Measurements from ENCODE around the gene TMC3. TPM values are rescaled to one million over a fixed set of nuclear protein-coding genes. Genes with fewer than 3 reads are reported as not detected.

TMC3 gene
- total RNA-seq, 1 donor from 2014 or later: not detected

DNA sequence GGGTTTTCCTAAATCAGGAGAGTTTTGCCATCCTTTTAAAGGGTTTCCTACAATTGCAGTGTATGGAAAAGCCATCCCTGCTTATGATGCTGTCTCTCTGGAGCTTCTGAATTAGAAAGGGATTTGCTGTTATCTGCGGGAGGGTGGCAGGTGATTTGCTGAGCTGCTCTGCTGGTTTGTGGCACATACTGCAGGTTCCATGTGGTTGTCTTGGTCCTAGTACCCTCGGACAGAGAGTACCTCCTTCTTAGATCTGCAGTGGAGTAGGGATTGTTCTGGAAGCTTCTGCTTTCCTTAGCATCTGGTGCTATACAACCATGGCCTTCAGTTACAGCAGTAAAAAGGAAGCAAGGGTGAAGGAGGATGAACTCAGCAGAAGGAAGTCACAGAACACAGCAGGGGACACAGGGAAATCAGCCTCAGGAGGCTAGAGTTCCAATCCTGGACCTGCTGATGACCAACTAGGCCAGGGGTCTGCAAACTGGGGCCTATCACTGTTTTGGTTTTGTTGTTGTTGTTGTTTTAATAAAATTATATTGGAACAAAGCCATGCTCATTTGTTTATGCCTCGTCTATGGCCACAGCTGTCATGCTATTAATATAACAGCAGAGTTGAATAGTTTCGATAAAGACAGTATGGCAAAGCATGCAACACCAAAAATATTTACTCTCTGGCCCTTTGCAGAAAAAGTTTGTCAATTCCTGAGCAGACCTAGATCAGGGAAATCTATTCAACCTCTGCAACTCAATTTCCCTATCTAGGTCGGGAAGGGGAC lies 89.6 kb downstream of the TMC3 start:
- DNase-seq (ENCODE audit: low spot score) (peak; percentile 37), ATAC-seq (peak; percentile 37)

DNA sequence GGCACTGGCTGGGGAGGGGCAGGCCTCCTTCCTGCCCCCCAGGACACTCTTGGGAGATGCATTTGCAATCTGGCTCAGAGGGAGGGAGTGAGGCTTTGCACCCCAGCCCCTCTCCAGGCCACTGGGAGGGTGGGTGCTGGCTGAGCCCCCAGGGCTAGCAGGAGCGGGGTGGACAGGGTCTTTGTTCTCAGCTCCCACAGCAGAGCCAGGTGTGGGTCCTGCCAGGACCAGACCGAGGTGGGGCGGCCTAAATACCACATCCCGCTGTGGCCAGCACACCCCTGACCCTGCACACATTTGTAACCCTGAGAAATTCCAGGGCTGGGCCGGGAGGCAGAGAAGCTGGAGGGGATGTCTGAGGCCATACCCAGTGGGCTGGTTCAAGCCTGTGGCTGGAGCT lies 91.1 kb downstream of the TMC3 start:
- DNase-seq (ENCODE audit: low spot score) (peak; percentile 38), ATAC-seq (no peak)

DNA sequence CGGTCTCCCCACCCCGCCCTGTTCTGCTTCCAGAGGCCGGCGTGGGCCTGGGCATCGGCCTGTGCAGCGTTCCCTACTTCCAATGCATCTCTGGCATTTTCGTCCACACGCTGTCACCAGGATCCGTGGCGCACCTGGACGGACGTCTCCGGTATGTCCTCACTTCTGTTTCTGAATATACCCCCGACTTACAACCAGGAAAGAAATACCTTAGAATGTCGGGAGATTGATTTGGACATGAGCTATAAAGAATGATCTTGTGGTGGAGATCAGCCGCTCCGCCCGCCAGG lies 91.5 kb downstream of the TMC3 start:
- ATAC-seq (no peak), DNase-seq (ENCODE audit: low spot score) (peak; percentile 42)

DNA sequence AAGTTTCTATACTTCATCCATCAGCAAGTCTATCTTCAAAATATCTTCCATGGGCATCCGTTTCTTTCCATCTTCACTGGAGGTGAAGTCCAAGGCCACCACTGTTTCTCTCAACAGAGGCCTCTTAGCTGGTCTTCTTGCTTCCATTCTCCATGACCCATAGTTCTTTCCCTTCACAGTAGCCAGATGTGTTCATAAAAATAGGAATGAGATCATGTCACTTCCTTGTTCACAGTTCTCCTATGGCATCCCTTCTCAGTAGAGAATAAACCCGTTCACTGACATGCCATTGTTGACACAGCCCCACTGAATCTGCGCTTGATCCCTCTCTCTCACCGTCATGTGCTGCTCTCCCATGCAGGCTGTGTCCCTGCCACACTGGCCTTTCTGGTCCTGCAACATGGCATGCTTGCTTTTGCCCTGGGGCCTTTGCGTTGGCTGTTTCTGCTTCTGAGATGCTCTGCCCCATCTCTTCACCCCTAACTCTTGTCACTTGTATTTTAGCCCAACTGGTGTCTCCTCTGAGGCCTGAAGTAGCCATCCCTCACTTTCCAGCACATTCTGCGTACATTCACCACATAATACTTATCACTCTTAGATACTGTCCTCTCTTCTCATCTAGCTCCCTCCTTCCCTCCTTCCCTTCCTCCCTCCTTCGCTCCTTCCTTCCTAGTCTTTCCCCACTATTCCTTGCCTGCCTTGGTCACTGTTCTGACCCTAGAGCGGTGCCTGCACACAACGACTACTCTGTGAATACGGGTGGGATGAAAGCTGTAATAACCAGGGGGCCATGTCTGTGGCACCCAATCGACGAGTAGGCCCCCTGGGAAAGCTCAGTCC lies 92.0 kb downstream of the TMC3 start:
- peak; percentile 44 for DNase-seq (ENCODE audit: low spot score)
- no peak for ATAC-seq

DNA sequence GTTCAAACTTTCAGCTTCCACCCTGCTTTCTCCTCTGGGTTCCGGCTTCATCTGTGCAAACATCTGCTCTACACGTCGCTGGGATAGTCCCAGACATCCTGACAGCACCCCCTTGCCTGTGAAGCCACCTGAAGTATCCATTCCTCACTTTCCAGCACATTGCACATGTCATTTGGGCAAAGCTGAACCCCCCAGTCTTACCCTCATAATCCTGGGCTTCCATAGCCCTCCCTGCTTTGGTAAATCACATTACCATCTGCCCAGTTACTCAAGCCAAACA lies 92.6 kb downstream of the TMC3 start:
- no peak for ATAC-seq
- peak; percentile 38 for DNase-seq (ENCODE audit: low spot score)

Other genes starting within 250 kb of the TMC3 start
- gene CFAP161, start 239.9 kb downstream of the TMC3 start, total RNA-seq: 0.25 TPM
- 2.1 TPM for gene IL16, start 177.3 kb downstream of the TMC3 start, total RNA-seq
- 17.8 TPM for gene STARD5, start 50.1 kb downstream of the TMC3 start, total RNA-seq